Bone marrow (tissue), 2 donors: ENCODE results near the gene SEPTIN2.
"Not testable (repeated sequence)": the region's sequence is repeated elsewhere in the genome, so short reads cannot be mapped to it uniquely, and the experiment has no call there.

Experiments used
- DNase-seq, 2 donors: peaks; one replicate each; lab custom pipeline; 2025; lab: John Stamatoyannopoulos, UW

Gene SEPTIN2

DNA sequence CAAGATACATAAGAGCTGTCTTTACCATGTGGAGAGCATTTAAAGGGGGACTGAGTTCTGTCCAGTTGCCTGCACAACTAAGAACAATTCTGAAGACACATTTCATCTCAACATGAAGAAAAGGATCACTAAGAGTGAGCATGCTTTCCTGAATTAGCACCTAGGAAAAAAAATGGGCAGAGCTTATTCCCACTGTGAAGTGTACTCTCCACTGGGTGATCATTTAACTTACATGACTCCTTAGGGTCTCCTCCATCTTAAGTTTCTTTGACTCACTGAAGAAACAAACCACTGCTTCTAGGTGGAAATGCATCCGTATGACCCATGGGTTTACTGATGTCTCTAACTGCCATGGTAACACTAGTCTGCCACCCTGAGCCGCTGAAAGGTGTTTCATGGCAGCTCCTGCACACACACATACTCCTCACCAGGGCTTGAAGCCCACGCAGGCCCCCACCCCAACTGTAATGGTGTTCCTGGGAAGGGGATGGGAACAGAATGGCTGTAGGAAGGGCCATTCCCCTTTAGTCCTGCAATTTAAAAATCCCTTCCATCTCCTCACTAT lies 27.3 kb upstream of the SEPTIN2 start:
- no peak for DNase-seq

- no peak for DNase-seq
These were observed 26.7 kb upstream of the SEPTIN2 start for GRCh38 chr2:241289053-241289452.

DNA sequence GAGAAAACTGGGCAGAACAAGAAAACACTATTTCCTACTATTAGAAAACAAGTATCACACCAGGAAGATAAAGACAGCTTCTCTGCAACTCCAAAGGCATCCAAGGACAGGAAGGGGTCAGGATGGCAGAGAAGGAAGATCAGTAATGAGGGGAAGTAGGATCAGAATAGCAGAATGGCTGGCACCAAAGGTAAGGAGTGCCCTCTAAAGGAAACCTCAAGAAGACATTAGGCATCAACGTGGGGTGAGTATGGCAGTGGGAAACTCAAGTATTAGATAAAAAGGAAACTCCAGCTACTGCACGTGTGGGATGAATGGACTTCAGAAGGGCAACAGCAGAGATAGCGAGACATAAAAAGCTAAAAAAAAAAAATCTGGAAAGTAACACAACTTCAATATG lies 26.1 kb upstream of the SEPTIN2 start:
- DNase-seq: no peak

DNA sequence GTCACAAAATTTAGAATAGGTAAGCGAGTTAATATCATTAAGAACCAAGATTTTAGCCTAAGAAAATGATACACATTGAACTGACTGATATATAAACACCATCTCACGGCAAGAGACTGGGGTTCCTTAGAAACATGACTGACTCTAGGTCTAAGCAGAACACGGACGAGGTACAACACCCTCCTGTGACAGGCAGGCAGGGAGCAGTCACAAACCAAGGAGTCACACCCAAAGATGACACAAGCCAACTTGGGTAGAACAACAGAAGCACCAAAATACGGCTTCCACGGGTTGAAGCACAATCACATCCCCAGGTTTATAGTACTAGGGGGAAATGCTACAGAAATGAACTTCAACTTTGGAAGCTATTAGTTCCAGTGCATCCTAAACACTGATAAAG lies 24.6 kb upstream of the SEPTIN2 start:
- DNase-seq: no peak

DNA sequence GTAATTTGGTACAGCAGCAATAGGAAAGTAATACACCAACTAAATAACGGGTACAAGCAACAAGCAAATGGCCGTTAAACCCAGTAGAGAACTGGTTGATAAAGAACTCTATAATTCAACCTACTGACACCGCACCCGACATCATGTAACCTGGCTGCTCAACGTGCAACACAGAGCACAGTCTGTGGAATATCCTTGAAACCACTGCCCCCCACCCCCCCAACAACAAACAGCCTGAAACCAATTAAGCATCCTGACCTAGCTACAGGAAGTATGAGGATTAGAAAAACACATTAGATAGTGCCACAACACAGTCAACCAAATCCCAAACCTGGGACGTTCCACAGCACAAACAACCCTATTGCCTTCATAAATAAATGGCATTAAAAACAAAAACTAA lies 23.7 kb upstream of the SEPTIN2 start:
- DNase-seq: no peak

DNA sequence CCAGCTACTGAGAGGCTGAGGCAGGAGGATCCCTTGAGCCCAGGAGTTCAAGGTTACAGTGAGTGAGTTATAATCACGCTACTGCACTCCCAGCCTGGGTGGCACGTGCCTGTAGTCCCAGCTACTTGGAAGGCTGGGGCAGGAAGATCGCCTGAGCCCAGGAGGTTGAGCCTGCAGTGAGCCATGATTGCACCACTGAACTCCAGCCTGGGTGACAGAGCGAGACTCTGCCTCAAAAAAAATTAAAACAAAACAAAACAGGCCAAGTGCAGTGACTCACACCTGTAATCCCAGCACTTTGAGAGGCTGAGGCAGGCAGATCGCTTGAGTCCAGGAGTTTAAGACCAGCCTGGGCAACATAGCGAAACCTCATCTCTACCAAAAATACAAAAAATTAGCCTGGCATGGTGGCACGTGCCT lies 22.3 kb upstream of the SEPTIN2 start:
- not testable (repeated sequence) for DNase-seq

DNA sequence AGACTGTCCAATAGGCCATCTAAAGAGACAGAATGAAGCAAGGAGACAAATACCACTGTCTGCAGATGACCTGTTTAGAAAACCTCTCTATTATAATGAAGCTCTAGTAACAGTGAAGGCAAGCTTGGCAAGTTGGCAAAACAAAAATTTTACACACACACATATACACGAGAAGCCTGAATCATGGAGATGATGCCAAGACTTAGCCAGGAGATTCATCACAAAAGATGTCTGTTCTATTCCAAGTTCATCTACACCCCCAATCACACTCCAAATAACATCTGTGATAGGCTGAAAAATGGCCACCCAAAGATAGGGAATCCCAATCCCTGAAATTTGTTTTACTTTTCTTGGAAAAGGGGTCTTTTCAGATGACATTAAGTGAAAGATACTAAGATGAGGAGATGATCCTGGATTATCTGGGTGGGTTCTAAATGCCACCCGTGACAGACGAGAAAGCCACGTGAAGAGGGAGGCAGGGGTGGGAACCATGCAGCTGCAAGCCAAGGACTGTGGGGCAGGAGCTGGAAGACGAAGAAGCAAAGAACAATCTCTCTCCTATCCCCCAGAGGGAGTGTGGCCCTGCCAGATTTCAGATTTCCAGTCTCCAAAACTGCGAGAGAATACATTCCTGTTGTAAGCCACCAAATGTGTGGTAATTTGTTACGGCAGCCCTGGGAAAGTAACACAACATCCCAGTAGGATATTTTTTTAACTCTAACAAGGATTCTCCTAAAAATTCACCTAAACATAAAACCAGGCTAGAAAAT lies 20.2 kb upstream of the SEPTIN2 start:
- no peak for DNase-seq

GRCh38 chr2:241296767-241297166 lies 19.0 kb upstream of the SEPTIN2 start:
- no peak for DNase-seq

- no peak for DNase-seq
These were observed 17.1 kb upstream of the SEPTIN2 start for GRCh38 chr2:241298673-241299072.

DNA sequence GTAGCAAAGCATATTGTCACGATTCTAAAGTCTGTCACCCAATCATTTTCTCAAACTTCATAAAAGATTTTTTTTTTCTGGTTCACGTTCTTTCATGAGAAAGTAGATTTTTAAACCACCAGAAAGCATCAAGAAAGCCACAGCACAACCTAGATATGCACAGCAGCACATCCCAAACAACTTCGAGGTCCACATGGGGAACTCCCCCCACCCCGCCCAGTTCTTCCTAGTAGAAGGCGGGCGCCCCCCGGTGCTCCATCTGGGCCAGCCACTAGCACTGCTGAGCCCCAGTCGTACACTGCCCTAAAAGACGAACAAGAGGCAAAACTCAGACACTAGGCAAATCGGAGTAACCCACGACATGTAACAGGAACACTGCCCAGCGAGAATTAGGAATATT lies 15.7 kb upstream of the SEPTIN2 start:
- DNase-seq: no peak

GRCh38 chr2:241302083-241302482 lies 13.6 kb upstream of the SEPTIN2 start:
- DNase-seq: no peak

- no peak for DNase-seq
These were observed 12.7 kb upstream of the SEPTIN2 start for GRCh38 chr2:241302759-241303651.

GRCh38 chr2:241304039-241304670 lies 11.6 kb upstream of the SEPTIN2 start:
- no peak for DNase-seq

DNA sequence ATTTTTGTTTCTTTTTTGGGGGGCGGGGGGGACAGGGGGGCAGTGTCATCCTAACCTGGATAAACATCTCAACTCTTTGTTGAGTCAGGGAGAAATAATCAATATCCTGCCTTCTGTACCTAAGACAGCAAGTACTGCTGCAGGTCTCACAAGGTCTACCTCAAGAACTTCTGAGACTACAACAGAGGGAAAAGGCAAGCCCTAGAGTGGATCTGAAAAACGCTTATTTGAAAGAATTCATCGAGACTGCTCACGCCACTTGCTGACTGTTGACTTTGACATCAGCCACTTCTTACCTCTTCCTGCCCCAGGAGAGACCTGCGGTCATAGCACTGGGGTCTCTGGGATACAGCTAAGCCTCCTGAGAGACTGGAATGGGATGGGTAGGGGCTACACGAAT lies 8.7 kb upstream of the SEPTIN2 start:
- DNase-seq: no peak

DNA sequence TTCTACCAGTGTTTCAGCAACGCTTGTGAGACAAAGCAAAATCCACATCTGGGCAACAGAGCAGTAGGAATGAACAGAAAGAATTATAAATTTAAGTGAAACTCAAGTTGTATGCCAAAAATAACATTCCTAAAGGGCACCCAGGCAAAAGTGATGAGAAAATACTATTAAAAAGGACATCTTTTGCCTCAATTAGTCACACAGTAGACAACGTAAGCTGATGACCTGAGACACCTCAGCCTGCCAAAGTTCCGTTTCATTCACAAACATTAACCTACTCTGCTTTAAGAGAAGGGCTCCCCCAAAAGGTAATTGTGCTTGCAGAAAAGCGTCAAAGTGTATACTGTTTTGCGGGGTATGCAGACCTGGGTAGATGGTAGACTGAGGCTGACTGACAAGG lies 7.5 kb upstream of the SEPTIN2 start:
- no peak for DNase-seq

GRCh38 chr2:241308832-241309500 lies 6.8 kb upstream of the SEPTIN2 start:
- DNase-seq: no peak

- peak; percentile 9 to 72 for DNase-seq
These were observed 6.0 kb upstream of the SEPTIN2 start for GRCh38 chr2:241309684-241310117.

GRCh38 chr2:241310917-241311566 lies 4.7 kb upstream of the SEPTIN2 start:
- DNase-seq: no peak

- DNase-seq: no peak
These were observed 3.6 kb upstream of the SEPTIN2 start for GRCh38 chr2:241312082-241312481.

GRCh38 chr2:241313543-241314095 lies 2.1 kb upstream of the SEPTIN2 start:
- DNase-seq: no peak
